Ascending aorta (tissue), 2 donors: ENCODE results near the gene EFEMP2. TPM values are rescaled to one million over a fixed set of nuclear protein-coding genes. Genes with fewer than 3 reads are reported as not detected.

Source experiments
- DNase-seq, 2 donors: peaks; one replicate each; pipeline ENCODE4 v3.0.0-alpha.2; 2019; ENCODE audit warnings: low spot score in 2 of 2
- H3K27ac ChIP-seq, 2 donors: fragments of 200-600 bp; sonication (generic); one replicate each; pipeline ENCODE4 v1.5.1; 2016 to 2017; ENCODE audit warnings: mild to moderate bottlenecking in 1 of 2
- H3K27me3 ChIP-seq: fragments of 200-600 bp; sonication (generic); one replicate; pipeline ENCODE4 v1.5.1; 2017
- H3K36me3 ChIP-seq, 2 donors: fragments of 200-600 bp; sonication (generic); one replicate each; pipeline ENCODE4 v1.5.1; 2016
- H3K4me1 ChIP-seq, 2 donors: fragments of 200-600 bp; sonication (generic); one replicate each; pipeline ENCODE4 v1.5.1; 2016 to 2017; ENCODE audit warnings: mild to moderate bottlenecking in 1 of 2
- H3K4me3 ChIP-seq, 2 donors: fragments of 200-600 bp; sonication (generic); one replicate each; pipeline ENCODE4 v1.5.1; 2016 to 2017; ENCODE audit warnings: mild to moderate bottlenecking in 1 of 2
- H3K9me3 ChIP-seq, 2 donors: fragments of 200-600 bp; sonication (generic); one replicate each; pipeline ENCODE4 v1.5.1; 2016
- intact Hi-C: fragments of 100-400 bp; cut with DNase I; formaldehyde crosslinking; loops from one replicate; pipeline ENCODE4 v1.15.1; 2023
- total RNA-seq: library from RNA; depleted of rRNA; stranded (reverse); fragments of >200 nt; gene quantifications from one replicate; pipeline ENCODE4 v1.1.0, GENCODE V29; 2016
- TF ChIP-seq, protein P1 (sequence below), 3 experiments: fragments of 200-600 bp in 2 of 3; fragments of 450-650 bp in 1 of 3; sonication (generic) in 2 of 3; IDR thresholded peaks; one replicate each; pipeline ENCODE4 v1.5.1; 2016 to 2019; ENCODE audit warnings: antibody characterized with exemption in 3 of 3, mild to moderate bottlenecking in 1 of 3, moderate library complexity in 1 of 3

Gene EFEMP2
- total RNA-seq, 1 donor from 2014 or later: 92.8 TPM

DNA sequence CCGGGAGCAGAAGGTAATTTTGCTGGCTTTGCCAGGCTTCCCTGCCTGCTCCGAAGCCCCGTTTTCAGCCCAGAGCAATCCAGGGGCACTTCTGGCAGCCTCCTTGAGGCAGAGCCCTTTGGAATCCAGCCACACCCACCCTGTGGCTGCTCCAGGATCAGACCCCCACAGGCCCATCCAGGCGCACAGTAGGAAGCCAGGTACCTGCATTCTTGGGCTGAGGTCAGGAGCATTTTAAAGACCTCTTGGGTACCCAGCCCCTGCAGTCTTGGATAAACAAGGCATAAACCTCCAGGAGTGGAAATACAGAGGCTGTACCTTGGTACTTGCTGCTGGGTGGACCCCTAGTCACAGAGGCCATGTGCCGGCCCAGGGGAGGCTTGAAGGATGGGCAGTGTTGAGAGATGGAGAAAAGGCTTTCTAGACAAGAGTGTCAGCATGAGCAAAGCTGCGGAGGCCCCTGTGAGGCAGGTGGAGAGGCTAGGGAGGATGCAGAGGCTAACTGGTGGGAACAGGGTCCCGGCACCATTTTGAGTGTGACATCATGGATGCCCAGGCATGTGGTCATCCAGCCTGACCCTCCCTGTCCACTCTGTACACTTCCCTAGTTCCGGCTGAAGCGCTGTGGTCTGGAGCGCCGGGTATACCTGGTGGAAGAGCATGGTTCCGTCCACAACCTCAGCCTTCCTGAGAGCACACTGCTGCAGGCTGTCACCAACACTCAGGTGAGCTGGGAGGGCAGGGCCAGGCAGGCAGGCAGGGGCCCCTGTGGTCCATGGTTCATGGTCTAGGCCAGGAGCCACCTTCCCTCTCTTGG lies 8.5 kb downstream of the EFEMP2 start:
- Histone ChIP-seq H3K9me3 (no peaks in the 10 kb centered on the region), H3K36me3 (peaks cover 55 to 73% of the 10 kb centered on the region in 2 donors), H3K4me1 (peaks cover 11 to 14% of the 10 kb centered on the region in 2 donors), H3K4me3 (no peak overlapping the region), H3K27ac (peak overlapping the region in 1 of 2 donors; percentile 29), H3K27me3 (no peaks in the 10 kb centered on the region)
- DNase-seq: no peak
- TF ChIP-seq, protein P1, sequence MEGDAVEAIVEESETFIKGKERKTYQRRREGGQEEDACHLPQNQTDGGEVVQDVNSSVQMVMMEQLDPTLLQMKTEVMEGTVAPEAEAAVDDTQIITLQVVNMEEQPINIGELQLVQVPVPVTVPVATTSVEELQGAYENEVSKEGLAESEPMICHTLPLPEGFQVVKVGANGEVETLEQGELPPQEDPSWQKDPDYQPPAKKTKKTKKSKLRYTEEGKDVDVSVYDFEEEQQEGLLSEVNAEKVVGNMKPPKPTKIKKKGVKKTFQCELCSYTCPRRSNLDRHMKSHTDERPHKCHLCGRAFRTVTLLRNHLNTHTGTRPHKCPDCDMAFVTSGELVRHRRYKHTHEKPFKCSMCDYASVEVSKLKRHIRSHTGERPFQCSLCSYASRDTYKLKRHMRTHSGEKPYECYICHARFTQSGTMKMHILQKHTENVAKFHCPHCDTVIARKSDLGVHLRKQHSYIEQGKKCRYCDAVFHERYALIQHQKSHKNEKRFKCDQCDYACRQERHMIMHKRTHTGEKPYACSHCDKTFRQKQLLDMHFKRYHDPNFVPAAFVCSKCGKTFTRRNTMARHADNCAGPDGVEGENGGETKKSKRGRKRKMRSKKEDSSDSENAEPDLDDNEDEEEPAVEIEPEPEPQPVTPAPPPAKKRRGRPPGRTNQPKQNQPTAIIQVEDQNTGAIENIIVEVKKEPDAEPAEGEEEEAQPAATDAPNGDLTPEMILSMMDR (IDR thresholded peaks at IDR 0.05): no peak
- intact Hi-C loops: no loop called here

DNA sequence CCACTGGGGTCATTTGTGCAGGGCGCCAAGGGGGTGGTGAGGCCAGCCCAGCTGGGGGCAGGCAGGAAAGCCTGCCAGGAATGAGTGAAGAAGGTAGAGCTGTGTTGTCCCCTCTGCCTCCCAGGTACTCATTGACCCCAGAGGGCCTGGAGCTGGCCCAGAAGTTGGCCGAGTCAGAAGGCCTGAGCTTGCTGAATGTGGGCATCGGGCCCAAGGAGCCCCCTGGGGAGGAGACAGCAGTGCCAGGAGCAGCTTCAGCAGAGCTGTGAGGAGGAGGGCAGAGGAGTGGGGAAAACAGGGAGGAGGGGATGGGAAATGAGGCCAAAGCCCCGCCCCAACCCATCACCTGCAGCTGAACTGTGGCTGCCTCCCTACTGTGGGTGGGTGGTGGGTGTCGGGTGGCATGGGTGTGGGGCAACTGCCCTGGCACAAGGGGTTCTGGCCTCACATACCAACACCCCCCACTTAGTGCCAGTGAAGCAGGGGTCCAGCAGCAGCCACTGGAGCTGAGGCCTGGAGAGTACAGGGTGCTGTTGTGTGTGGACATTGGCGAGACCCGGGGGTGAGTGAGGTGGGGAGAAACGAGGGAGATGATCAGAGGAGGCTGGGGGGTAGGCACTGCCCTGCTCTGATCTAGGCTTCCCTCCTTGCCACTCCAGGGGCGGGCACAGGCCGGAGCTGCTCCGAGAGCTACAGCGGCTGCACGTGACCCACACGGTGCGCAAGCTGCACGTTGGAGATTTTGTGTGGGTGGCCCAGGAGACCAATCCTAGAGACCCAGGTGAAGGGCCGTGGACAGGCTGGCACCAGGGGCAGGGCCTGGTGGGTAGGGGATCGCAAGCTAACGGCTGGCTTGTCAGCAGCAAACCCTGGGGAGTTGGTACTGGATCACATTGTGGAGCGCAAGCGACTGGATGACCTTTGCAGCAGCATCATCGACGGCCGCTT lies 9.4 kb downstream of the EFEMP2 start:
- Histone ChIP-seq H3K4me1 (peaks cover 11 to 14% of the 10 kb centered on the region in 2 donors), H3K9me3 (no peaks in the 10 kb centered on the region), H3K4me3 (no peak overlapping the region), H3K27ac (peak overlapping the region; percentile 29 to 94), H3K27me3 (no peaks in the 10 kb centered on the region), H3K36me3 (peaks cover 55 to 65% of the 10 kb centered on the region in 2 donors)
- no peak for DNase-seq
- intact Hi-C loops: no loop called here
- TF ChIP-seq, protein P1 (IDR thresholded peaks at IDR 0.05): no peak

DNA sequence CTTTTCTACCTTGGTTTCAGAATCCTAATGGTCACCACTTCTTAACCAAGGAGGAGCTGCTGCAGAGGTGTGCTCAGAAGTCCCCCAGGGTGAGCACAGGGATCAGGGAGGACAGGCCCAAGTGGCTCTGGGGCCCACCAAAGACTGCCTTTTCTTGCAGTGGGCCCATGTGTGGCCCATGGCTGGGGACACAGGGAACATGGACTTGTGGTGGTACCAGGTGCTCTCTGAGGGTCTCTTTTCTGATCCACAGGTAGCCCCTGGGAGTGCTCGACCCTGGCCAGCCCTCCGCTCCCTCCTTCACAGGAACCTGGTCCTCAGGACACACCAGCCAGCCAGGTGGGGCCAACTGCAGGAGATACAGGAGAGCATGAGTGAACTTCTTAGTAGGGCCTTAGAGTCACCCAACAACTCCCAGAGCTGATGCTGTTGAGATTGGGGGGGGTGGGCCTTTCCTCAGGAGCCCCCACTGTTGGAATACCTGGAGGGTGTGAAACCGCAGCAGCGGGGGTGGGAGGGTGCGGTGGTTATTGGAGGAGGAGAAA lies 10.3 kb downstream of the EFEMP2 start:
- H3K27ac ChIP-seq: peak overlapping the region; percentile 14 to 94
- TF ChIP-seq, protein P1 (IDR thresholded peaks at IDR 0.05): no peak
- peaks cover 11 to 14% of the 10 kb centered on the region in 2 donors for H3K4me1 ChIP-seq
- H3K9me3 ChIP-seq: no peaks in the 10 kb centered on the region
- H3K4me3 ChIP-seq: peak overlapping the region in 1 of 2 donors; percentile 99
- H3K36me3 ChIP-seq: peaks cover 55 to 57% of the 10 kb centered on the region in 2 donors
- H3K27me3 ChIP-seq: no peaks in the 10 kb centered on the region
- intact Hi-C loops: no loop called here
- no peak for DNase-seq

DNA sequence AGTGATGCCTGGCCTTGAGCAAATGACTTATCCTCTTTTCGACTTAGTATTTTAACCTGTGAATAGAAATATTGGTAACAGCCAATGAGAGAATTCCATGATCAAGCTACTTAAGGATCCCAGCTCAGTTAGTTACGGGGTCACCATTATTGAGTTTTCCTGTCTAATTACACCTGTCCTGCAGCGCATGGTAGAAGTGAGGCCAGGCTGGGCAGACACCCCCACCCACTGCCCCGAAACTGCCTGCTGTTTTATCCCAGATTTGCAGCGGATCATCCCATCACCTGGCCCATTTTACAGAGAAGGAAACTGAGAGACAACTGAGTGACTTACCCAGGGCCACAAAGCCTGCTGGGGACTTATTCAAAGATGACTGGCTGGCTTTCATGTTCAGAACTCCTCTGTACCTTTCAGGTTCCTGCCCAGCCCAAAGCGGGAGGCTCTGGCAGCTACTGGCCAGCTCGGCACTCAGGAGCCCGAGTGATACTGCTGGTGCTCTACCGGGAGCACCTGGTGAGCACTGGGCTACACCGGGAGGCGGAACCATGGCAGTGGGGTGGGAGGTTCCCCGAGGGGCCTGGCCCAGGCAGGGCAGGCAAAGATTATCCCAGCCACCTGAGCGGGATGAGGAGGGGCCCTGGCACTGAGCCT lies 10.9 kb downstream of the EFEMP2 start:
- TF ChIP-seq, protein P1 (IDR thresholded peaks at IDR 0.05): no peak
- intact Hi-C loops: no loop called here
- Histone ChIP-seq H3K4me1 (peaks cover 11 to 14% of the 10 kb centered on the region in 2 donors), H3K27me3 (no peaks in the 10 kb centered on the region), H3K9me3 (no peaks in the 10 kb centered on the region), H3K4me3 (peak overlapping the region; percentile 84 to 99), H3K27ac (peak overlapping the region; percentile 94 to 99), H3K36me3 (peaks cover 50 to 51% of the 10 kb centered on the region in 2 donors)
- DNase-seq: no peak

DNA sequence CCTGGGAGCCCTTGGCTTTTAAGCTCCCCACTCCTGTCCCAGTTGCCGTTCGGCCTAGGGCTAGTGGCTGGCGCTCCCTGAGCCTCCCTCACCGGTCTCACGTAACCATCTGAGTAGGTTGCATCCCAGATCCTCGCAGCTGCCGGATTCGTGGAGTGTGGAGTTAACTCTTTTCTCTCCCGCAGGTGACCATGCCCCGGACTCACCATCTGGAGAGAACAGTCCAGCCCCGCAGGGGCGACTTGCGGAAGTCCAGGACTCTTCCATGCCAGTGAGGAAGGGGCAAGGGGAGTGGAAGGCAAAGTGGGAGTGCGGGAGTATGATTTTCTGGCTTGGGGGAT lies 11.5 kb downstream of the EFEMP2 start:
- Histone ChIP-seq H3K27me3 (no peaks in the 10 kb centered on the region), H3K9me3 (no peaks in the 10 kb centered on the region), H3K27ac (peak overlapping the region; percentile 94 to 99), H3K4me1 (peaks cover 16 to 20% of the 10 kb centered on the region in 2 donors), H3K4me3 (peak overlapping the region; percentile 84 to 99), H3K36me3 (peaks cover 45 to 46% of the 10 kb centered on the region in 2 donors)
- DNase-seq: no peak
- intact Hi-C loops: no loop called here
- TF ChIP-seq, protein P1 (IDR thresholded peaks at IDR 0.05): no peak
